Measurements from ENCODE around the gene SLC2A1.

SLC2A1 gene

GRCh38 chr1:42992054-42992571, 33.4 kb upstream of the SLC2A1 start:
- no peak overlapping the region for H3K27ac ChIP-seq
- TF ChIP-seq CTCF (conservative IDR thresholded peaks at IDR 0.05) (no peak), ZFX (IDR thresholded peaks at IDR 0.05) (no peak)

- TF ChIP-seq ZFX (IDR thresholded peaks at IDR 0.05) = no peak
- no peak for TF ChIP-seq CTCF (conservative IDR thresholded peaks at IDR 0.05)
- no peak overlapping the region for H3K27ac ChIP-seq
Observed at GRCh38 chr1:42990757-42991346, 32.2 kb upstream of the SLC2A1 start.

- TF ChIP-seq ZFX (IDR thresholded peaks at IDR 0.05) = no peak
- TF ChIP-seq CTCF (conservative IDR thresholded peaks at IDR 0.05) = no peak
Observed at GRCh38 chr1:42983693-42984092, 25.0 kb upstream of the SLC2A1 start.

GRCh38 chr1:42983253-42983652, 24.6 kb upstream of the SLC2A1 start:
- no peak overlapping the region for H3K27ac ChIP-seq
- TF ChIP-seq CTCF (conservative IDR thresholded peaks at IDR 0.05) = no peak
- TF ChIP-seq ZFX (IDR thresholded peaks at IDR 0.05) = no peak

More at GRCh38 chr1:42983693-42984092, 25.0 kb upstream of the SLC2A1 start:
- no peak overlapping the region for H3K27ac ChIP-seq

- TF ChIP-seq CTCF (conservative IDR thresholded peaks at IDR 0.05) (no peak), ZFX (IDR thresholded peaks at IDR 0.05) (no peak)
- H3K27ac ChIP-seq = no peak overlapping the region
Observed at GRCh38 chr1:42982641-42983040, 24.0 kb upstream of the SLC2A1 start.

GRCh38 chr1:42981871-42982270, 23.2 kb upstream of the SLC2A1 start:
- TF ChIP-seq CTCF (conservative IDR thresholded peaks at IDR 0.05) (no peak), ZFX (IDR thresholded peaks at IDR 0.05) (no peak)
- no peak overlapping the region for H3K27ac ChIP-seq

GRCh38 chr1:42981255-42981805, 22.7 kb upstream of the SLC2A1 start:
- no peak for TF ChIP-seq CTCF (conservative IDR thresholded peaks at IDR 0.05)
- no peak for TF ChIP-seq ZFX (IDR thresholded peaks at IDR 0.05)
- no peak overlapping the region for H3K27ac ChIP-seq

Measured in C4-2B (cell line).